H1 (cell line): ENCODE measurements around the gene CACNB2.

ENCODE experiments used
- CHD2 ChIP-seq: IDR thresholded peaks from 2 replicates; pipeline ENCODE4 v1.6.1; 2012; ENCODE audit warnings: low read length, improper control_type of control experiment
- CTCF ChIP-seq, 3 experiments: IDR thresholded peaks; 1 replicate in 2 of 3; 2 replicates in 1 of 3; pipeline versions ENCODE4 v1.5.1 to v1.6.1; 2011; ENCODE audit warnings: low read length in 3 of 3, mild to moderate bottlenecking in 3 of 3, inconsistent platforms in 2 of 3, low read depth in 1 of 3, moderate library complexity in 1 of 3; ENCODE audit not compliant: insufficient read depth in 1 of 3; ENCODE audit errors: control extremely low read depth in 1 of 3
- EP300 ChIP-seq, 2 experiments: IDR thresholded peaks; 1 replicate in 1 of 2; 2 replicates in 1 of 2; pipeline ENCODE4 v1.6.1; 2011 to 2012; ENCODE audit warnings: low read depth in 2 of 2, low read length in 2 of 2, mild to moderate bottlenecking in 2 of 2, borderline replicate concordance in 1 of 2, inconsistent platforms in 1 of 2, moderate library complexity in 1 of 2
- EZH2 ChIP-seq: fragments of 200-600 bp; sonication (generic); IDR thresholded peaks from 2 replicates; pipeline ENCODE4 v1.7.1; 2012; ENCODE audit warnings: low read depth, mild to moderate bottlenecking, moderate library complexity, low read length, inconsistent platforms; ENCODE audit not compliant: severe bottlenecking
- GTF2F1 ChIP-seq: IDR thresholded peaks from 2 replicates; pipeline ENCODE4 v1.6.1; 2012; ENCODE audit warnings: low read depth, low read length, improper control_type of control experiment, borderline replicate concordance
- POLR2A ChIP-seq, 2 experiments: IDR thresholded peaks; 1 replicate in 1 of 2; 2 replicates in 1 of 2; pipeline ENCODE4 v1.6.1; 2011; ENCODE audit warnings: low read depth in 2 of 2, low read length in 2 of 2, mild to moderate bottlenecking in 2 of 2; ENCODE audit errors: control extremely low read depth in 1 of 2
- TBP ChIP-seq: IDR thresholded peaks from 2 replicates; pipeline ENCODE4 v1.6.1; 2011; ENCODE audit warnings: low read depth, low read length, improper control_type of control experiment
- TF ChIP-seq, protein P1 (sequence below): IDR thresholded peaks from 2 replicates; pipeline ENCODE4 v1.6.1; 2012; ENCODE audit warnings: inconsistent platforms

DNA sequence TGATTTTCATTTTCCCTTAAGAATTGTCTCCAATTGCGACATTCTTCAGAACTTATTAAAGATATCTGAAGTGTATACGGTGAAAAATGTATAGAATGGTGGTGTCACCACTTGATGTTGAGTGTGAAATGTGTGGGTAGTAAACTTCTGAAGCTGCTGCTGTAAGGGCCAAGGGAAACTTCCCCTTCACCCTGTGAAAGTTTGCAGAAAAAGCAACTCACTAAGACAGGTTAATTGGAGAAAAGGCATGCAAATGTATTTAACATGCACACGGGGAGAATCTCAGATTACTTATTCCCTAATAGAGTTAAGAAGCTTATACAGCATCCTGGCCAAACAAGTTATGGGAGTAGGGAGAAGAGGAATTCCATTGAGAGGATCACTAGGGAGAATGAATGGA is 338.1 kb downstream of the CACNB2 start:
- TF ChIP-seq EP300 (IDR thresholded peaks at IDR 0.05; ENCODE audit: borderline replicate concordance in 1 of 2, low read depth in 2 of 2, low read length in 2 of 2) (no peak), CHD2 (no peak), TBP (no peak), CTCF (IDR thresholded peaks at IDR 0.05; ENCODE audit: control extremely low read depth in 1 of 3, insufficient read depth in 1 of 3, low read depth in 1 of 3, low read length in 3 of 3) (no peak), POLR2A (IDR thresholded peaks at IDR 0.05; ENCODE audit: control extremely low read depth in 1 of 2, low read depth in 2 of 2, low read length in 2 of 2) (no peak), GTF2F1 (no peak), EZH2 (no peak)
- TF ChIP-seq, protein P1, sequence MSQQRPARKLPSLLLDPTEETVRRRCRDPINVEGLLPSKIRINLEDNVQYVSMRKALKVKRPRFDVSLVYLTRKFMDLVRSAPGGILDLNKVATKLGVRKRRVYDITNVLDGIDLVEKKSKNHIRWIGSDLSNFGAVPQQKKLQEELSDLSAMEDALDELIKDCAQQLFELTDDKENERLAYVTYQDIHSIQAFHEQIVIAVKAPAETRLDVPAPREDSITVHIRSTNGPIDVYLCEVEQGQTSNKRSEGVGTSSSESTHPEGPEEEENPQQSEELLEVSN: no peak
